ENCODE results near the gene KRTDAP. TPM values are rescaled to one million over a fixed set of nuclear protein-coding genes. Genes with fewer than 3 reads are reported as not detected.

KRTDAP gene
- total RNA-seq, 1 experiment from 2014 or later = not detected

DNA sequence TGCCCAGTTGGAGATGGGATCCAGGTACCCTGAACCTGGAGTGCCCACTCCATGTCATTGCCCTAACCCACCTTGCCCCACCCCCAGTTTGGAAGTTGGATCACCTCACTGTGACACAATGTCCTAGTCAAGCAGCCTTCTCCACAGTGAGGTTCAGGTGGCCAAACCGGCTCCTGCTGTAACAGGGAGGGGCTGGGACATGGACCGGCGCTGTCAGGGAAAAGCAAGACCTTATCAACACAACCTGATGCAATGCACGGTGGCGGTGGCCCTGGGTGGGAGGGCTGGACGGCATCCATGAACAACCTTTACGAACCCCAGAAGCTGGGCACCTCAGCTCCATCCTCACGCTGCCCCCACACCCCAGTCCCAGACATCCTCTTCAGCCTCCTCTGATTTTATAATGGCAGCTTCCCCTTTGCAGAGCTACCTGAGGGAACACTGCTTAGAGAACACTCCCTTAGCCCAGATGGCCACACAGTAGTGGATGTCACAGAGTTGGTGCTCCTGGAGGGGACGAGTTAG is 1.6 kb upstream of the KRTDAP start:
- TF ChIP-seq, protein P1, sequence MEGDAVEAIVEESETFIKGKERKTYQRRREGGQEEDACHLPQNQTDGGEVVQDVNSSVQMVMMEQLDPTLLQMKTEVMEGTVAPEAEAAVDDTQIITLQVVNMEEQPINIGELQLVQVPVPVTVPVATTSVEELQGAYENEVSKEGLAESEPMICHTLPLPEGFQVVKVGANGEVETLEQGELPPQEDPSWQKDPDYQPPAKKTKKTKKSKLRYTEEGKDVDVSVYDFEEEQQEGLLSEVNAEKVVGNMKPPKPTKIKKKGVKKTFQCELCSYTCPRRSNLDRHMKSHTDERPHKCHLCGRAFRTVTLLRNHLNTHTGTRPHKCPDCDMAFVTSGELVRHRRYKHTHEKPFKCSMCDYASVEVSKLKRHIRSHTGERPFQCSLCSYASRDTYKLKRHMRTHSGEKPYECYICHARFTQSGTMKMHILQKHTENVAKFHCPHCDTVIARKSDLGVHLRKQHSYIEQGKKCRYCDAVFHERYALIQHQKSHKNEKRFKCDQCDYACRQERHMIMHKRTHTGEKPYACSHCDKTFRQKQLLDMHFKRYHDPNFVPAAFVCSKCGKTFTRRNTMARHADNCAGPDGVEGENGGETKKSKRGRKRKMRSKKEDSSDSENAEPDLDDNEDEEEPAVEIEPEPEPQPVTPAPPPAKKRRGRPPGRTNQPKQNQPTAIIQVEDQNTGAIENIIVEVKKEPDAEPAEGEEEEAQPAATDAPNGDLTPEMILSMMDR (IDR thresholded peaks at IDR 0.05; ENCODE audit: insufficient read depth in 1 of 2, low read depth in 1 of 2, low read length in 1 of 2, severe bottlenecking in 1 of 2, unreplicated experiment in 1 of 2) = no peak
- no peak overlapping the region for H3K4me3 ChIP-seq (ENCODE audit: low read depth, low read length)
- H3K9me3 ChIP-seq = no peaks in the 10 kb centered on the region
- CTCF ChIA-PET = interaction anchor here (0.6 kb wide), 1 partner anchor 139 kb away, joined by 3 read pairs; no protein-coding TSS in a partner anchor
- H3K4me1 ChIP-seq = peaks cover 18% of the 10 kb centered on the region
- DNase-seq = no peak
- Mint-ChIP-seq H3K9me3 (ENCODE audit: unreplicated experiment) (no peaks in the 10 kb centered on the region), H3K36me3 (ENCODE audit: insufficient read depth, unreplicated experiment) (peaks cover 2% of the 10 kb centered on the region), H3K4me1 (ENCODE audit: low read depth, unreplicated experiment) (peaks cover 10% of the 10 kb centered on the region), H3K27ac (ENCODE audit: unreplicated experiment) (no peak overlapping the region), H3K27me3 (ENCODE audit: insufficient read depth, unreplicated experiment) (no peaks in the 10 kb centered on the region), H3K4me3 (ENCODE audit: unreplicated experiment) (no peak overlapping the region)
- H3K36me3 ChIP-seq (ENCODE audit: control insufficient read depth, insufficient read depth, low read length) = no peaks in the 10 kb centered on the region
- H3K27me3 ChIP-seq (replicated peaks; ENCODE audit: control insufficient read depth, insufficient read depth, low read length) = no peaks in the 10 kb centered on the region
- intact Hi-C loops (cut with micrococcal nuclease; ENCODE audit: unreplicated experiment) = no loop called here
- POLR2A ChIA-PET = no interaction called here
- BruUV-seq (replicated peaks) = no TSS peak

- peaks cover 34% of the 10 kb centered on the region for H3K4me1 ChIP-seq
- no peak for DNase-seq
- no peaks in the 10 kb centered on the region for H3K27me3 ChIP-seq (replicated peaks; ENCODE audit: control insufficient read depth, insufficient read depth, low read length)
- CTCF ChIA-PET = no interaction called here
- no peak overlapping the region for H3K4me3 Mint-ChIP-seq (ENCODE audit: unreplicated experiment)
- no peaks in the 10 kb centered on the region for H3K9me3 Mint-ChIP-seq (ENCODE audit: unreplicated experiment)
- H3K36me3 Mint-ChIP-seq (ENCODE audit: insufficient read depth, unreplicated experiment) = peaks cover 6% of the 10 kb centered on the region
- H3K36me3 ChIP-seq (ENCODE audit: control insufficient read depth, insufficient read depth, low read length) = no peaks in the 10 kb centered on the region
- intact Hi-C loops (cut with micrococcal nuclease; ENCODE audit: unreplicated experiment) = no loop called here
- BruUV-seq (replicated peaks) = no TSS peak
- no peak overlapping the region for H3K27ac Mint-ChIP-seq (ENCODE audit: unreplicated experiment)
- H3K4me3 ChIP-seq (ENCODE audit: low read depth, low read length) = no peak overlapping the region
- H3K4me1 Mint-ChIP-seq (ENCODE audit: low read depth, unreplicated experiment) = peaks cover 25% of the 10 kb centered on the region
- no peaks in the 10 kb centered on the region for H3K9me3 ChIP-seq
- POLR2A ChIA-PET = no interaction called here
- TF ChIP-seq, protein P1 (IDR thresholded peaks at IDR 0.05; ENCODE audit: insufficient read depth in 1 of 2, low read depth in 1 of 2, low read length in 1 of 2, severe bottlenecking in 1 of 2, unreplicated experiment in 1 of 2) = no peak
- no peaks in the 10 kb centered on the region for H3K27me3 Mint-ChIP-seq (ENCODE audit: insufficient read depth, unreplicated experiment)
Observed at GRCh38 chr19:35488677-35489076, 1.6 kb downstream of the KRTDAP start.

GRCh38 chr19:35487656-35488182 is 2.5 kb downstream of the KRTDAP start:
- Mint-ChIP-seq H3K9me3 (ENCODE audit: unreplicated experiment) (no peaks in the 10 kb centered on the region), H3K27ac (ENCODE audit: unreplicated experiment) (no peak overlapping the region), H3K27me3 (ENCODE audit: insufficient read depth, unreplicated experiment) (no peaks in the 10 kb centered on the region), H3K4me3 (ENCODE audit: unreplicated experiment) (no peak overlapping the region), H3K36me3 (ENCODE audit: insufficient read depth, unreplicated experiment) (peaks cover 6% of the 10 kb centered on the region), H3K4me1 (ENCODE audit: low read depth, unreplicated experiment) (peaks cover 25% of the 10 kb centered on the region)
- Histone ChIP-seq H3K4me1 (peaks cover 34% of the 10 kb centered on the region), H3K36me3 (ENCODE audit: control insufficient read depth, insufficient read depth, low read length) (no peaks in the 10 kb centered on the region), H3K4me3 (ENCODE audit: low read depth, low read length) (no peak overlapping the region), H3K27me3 (replicated peaks; ENCODE audit: control insufficient read depth, insufficient read depth, low read length) (no peaks in the 10 kb centered on the region), H3K9me3 (no peaks in the 10 kb centered on the region)
- no peak for DNase-seq
- TF ChIP-seq, protein P1 (IDR thresholded peaks at IDR 0.05; ENCODE audit: insufficient read depth in 1 of 2, low read depth in 1 of 2, low read length in 1 of 2, severe bottlenecking in 1 of 2, unreplicated experiment in 1 of 2) = no peak
- ChIA-PET CTCF (interaction anchor here (1.7 to 2.0 kb wide), 2 partner anchors 7 to 135 kb away, joined by 9 to 29 read pairs; no protein-coding TSS in a partner anchor), POLR2A (no interaction called here)
- intact Hi-C loops (cut with micrococcal nuclease; ENCODE audit: unreplicated experiment) = no loop called here
- no TSS peak for BruUV-seq (replicated peaks)
